DND-41 (cell line): Measurements from ENCODE around the gene ARFIP1.

ENCODE experiments used
- EZH2 ChIP-seq: IDR thresholded peaks from 3 replicates; pipeline ENCODE4 v1.6.1; 2012; ENCODE audit warnings: borderline replicate concordance, low read depth, mild to moderate bottlenecking, moderate library complexity, low read length, inconsistent platforms; ENCODE audit not compliant: severe bottlenecking
- TF ChIP-seq, protein P1 (sequence below): IDR thresholded peaks from 2 replicates; pipeline ENCODE4 v1.5.1; 2012; ENCODE audit warnings: borderline replicate concordance, low read length, moderate library complexity, mild to moderate bottlenecking; ENCODE audit not compliant: poor library complexity, severe bottlenecking; ENCODE audit errors: extremely low read depth

- TF ChIP-seq, protein P1, sequence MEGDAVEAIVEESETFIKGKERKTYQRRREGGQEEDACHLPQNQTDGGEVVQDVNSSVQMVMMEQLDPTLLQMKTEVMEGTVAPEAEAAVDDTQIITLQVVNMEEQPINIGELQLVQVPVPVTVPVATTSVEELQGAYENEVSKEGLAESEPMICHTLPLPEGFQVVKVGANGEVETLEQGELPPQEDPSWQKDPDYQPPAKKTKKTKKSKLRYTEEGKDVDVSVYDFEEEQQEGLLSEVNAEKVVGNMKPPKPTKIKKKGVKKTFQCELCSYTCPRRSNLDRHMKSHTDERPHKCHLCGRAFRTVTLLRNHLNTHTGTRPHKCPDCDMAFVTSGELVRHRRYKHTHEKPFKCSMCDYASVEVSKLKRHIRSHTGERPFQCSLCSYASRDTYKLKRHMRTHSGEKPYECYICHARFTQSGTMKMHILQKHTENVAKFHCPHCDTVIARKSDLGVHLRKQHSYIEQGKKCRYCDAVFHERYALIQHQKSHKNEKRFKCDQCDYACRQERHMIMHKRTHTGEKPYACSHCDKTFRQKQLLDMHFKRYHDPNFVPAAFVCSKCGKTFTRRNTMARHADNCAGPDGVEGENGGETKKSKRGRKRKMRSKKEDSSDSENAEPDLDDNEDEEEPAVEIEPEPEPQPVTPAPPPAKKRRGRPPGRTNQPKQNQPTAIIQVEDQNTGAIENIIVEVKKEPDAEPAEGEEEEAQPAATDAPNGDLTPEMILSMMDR, result no peak
- no peak for TF ChIP-seq EZH2
Measured at GRCh38 chr4:152820073-152820472, 40.3 kb downstream of the ARFIP1 start.
